GM18526 (cell line): Measurements from ENCODE around the gene CYB5A.

ENCODE experiments used
- POLR2A ChIP-seq: IDR thresholded peaks from 3 replicates; pipeline ENCODE4 v1.6.1; 2011; ENCODE audit not compliant: insufficient read length; ENCODE audit errors: extremely low read depth

CYB5A gene

GRCh38 chr18:74241970-74242369, 49.8 kb downstream of the CYB5A start:
- no peak for TF ChIP-seq POLR2A

GRCh38 chr18:74241426-74241825, 50.3 kb downstream of the CYB5A start:
- no peak for TF ChIP-seq POLR2A

GRCh38 chr18:74239567-74239966, 52.2 kb downstream of the CYB5A start:
- TF ChIP-seq POLR2A, result no peak

DNA sequence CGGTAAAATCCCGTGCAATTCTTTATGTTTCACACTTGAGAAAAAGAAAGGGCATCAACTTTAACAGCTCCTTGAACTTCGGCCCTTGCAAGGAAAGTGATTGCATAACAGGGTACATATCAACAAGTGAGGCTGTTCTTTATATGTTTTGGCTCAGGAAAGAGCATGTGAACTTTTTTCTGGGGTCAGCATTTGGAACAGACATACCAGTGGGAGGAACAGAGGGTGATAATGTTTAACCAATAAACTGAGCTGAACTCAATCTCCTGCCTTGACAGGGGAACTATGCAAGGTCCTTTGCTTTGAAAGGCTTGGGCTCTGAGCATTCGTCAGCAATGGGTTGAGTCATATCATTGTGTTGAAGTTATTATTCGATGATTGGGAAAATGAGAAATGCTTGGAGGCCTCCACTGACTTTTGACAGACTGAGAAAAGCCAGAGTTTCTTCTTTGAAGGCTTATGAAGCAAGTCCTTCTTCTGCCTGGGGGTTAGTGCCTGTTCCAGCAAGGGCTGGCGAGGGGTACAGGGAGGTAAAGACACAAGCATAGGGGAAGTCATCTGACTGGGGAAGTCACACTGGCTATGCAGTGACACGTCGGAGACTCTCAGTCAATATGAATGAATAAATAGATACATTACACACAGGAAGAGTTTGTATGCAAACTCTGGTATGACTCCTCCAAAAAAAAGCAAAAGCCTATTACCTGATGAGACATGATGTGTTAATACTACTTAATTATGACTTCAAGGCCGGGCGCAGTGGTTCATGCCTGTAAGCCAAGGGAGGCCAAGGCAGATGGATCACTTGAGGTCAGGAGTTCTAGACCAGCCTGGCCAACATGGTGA, 57.2 kb downstream of the CYB5A start:
- no peak for TF ChIP-seq POLR2A

GRCh38 chr18:74233933-74234325, 57.8 kb downstream of the CYB5A start:
- no peak for TF ChIP-seq POLR2A

- no peak for TF ChIP-seq POLR2A
Observed at GRCh38 chr18:74230922-74231714, 60.6 kb downstream of the CYB5A start.

- TF ChIP-seq POLR2A, result no peak
Observed at GRCh38 chr18:74229891-74230290, 61.9 kb downstream of the CYB5A start.

- no peak for TF ChIP-seq POLR2A
Observed at GRCh38 chr18:74229005-74229404, 62.8 kb downstream of the CYB5A start.

DNA sequence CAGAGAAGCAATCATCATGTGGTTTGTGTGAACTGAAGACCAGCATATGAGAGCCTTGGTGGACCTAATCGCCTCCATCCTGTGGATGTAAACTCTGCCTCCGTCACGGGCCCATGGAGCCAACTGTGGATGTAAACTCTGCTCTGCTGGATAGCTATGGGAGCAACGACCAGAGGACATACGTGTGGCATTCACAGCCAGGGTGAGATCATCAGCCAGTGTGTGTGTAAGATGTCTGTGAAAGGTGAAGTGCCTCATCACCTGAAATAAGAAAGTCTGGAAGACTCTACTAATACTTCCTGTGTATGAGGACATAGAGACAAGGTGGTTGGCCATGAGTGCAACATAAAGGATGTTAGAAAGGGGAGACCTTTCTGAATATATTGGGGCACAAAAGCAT, 63.5 kb downstream of the CYB5A start:
- no peak for TF ChIP-seq POLR2A

- TF ChIP-seq POLR2A, result no peak
Observed at GRCh38 chr18:74226666-74227065, 65.1 kb downstream of the CYB5A start.

- TF ChIP-seq POLR2A, result no peak
Observed at GRCh38 chr18:74226156-74226555, 65.6 kb downstream of the CYB5A start.

GRCh38 chr18:74225193-74225840, 66.4 kb downstream of the CYB5A start:
- no peak for TF ChIP-seq POLR2A

DNA sequence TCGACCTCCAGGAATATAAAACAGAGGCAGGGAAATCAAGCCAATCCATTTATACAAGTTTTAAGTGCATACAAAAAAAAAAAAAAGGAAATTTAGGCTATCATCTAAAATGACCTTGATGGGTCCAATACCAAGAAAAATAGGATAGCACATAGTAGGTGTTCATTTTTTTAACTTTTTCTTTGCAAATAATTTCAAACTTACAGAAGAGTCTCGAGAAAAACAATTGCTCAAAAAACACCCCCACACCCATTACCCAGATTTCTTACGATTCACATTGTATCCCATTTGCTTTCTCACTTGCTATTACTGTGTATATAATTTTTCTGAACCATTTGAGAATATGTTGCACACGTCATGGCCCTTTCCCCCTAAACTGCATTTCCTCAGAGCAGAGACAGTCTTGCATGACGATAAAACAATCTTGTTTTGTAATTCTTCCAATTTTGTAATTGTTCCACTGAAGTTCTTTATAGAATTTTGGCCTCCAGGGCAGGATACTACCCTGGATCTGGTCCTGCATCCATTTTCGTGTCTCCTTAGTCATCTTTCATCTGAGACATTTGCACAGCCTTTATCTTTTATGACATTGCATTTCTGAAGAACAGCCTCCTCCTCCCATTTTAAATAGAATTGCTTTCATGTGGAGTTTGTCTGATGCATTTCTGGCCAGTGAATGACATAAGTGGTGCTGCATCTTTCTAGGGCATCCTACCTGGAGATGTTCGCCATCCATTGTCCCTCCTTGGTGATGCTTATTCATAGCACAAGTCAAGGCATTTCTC, 68.9 kb downstream of the CYB5A start:
- TF ChIP-seq POLR2A, result no peak

DNA sequence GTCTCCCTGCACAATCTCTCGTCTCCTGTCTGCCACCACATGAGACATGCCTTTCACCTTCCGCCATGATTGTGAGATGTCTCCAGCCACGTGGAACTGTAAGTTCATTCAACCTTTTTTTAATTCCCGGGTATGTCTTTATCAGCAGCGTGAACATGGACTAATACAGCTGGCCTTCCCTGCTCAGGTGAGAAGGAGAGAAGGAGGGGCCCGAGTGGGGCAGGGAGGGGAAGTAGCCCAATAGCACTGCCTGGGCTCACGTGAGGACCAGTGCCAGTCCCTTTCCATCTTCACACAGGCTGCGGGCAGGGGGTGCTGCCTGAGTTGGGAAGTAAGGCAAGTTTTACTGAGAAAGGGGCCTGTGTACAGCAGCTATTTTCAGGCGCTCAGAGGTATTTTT, 70.7 kb downstream of the CYB5A start:
- TF ChIP-seq POLR2A, result no peak

GRCh38 chr18:74219056-74219455, 72.7 kb downstream of the CYB5A start:
- TF ChIP-seq POLR2A, result no peak

DNA sequence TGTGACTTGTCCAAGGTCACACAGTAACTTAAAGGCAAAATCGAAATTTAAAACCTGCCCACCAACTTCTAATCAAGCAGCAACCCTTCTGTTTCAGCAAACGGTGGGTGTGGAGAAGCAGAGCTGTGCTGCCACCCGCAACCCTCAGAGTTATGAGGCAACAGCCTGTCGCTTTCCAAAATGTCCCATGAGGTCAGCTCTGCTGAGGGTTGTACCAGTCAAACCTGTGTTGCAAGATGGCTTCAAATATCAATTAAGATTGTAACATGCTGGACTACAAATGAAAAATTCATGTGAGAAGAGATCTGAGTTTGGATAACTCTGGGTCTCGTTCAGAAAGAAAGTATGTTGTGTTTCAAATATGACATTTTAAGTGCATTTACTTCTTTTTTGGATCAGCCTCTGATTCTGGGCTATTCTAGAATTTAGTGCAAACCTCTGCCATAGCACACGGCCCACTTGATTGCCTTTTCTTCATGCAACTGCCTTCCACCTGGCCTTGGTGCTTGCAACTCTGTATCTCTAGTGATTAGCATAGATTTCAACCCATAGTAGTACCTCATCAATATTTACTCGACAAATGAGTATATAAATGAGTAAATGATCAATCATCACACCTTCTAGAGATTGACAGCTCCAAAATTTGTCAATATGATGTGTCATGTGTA, 74.2 kb downstream of the CYB5A start:
- TF ChIP-seq POLR2A, result no peak
